Naive thymus-derived CD4-positive, alpha-beta T cell (primary cell): Measurements from ENCODE around the gene BICD1. TPM values are rescaled to one million over a fixed set of nuclear protein-coding genes. Genes with fewer than 3 reads are reported as not detected.

Source experiments
- ATAC-seq: fragments of 150-1000 bp; cut with Tn5 transposase; 2 replicates; pipeline ENCODE4 v1.10.0; 2021; ENCODE audit warnings: mild to moderate bottlenecking, moderate library complexity
- CTCF ChIA-PET: fragments of 350-600 bp; sonication (Branson Sonifier 250); formaldehyde crosslinking; loops from one replicate; lab custom pipeline; 2021; ENCODE audit warnings: antibody characterized with exemption; lab: Charles Lee
- POLR2A ChIA-PET: fragments of 350-600 bp; sonication (Branson Sonifier 250); formaldehyde crosslinking; loops from one replicate; lab custom pipeline; 2021; ENCODE audit warnings: antibody characterized with exemption, inconsistent platforms; lab: Charles Lee
- DNase-seq, 9 donors: peaks; one replicate each; pipeline versions ENCODE4 v3.0.0 to v3.0.0-alpha.2; 2020 to 2022; ENCODE audit warnings: mixed read lengths in 1 of 9
- H3K27ac ChIP-seq: one replicate; pipeline ENCODE4 v1.7.0; 2013; ENCODE audit warnings: mild to moderate bottlenecking, low read depth, low read length, moderate library complexity
- H3K27me3 ChIP-seq, 2 donors: one replicate each; pipeline ENCODE4 v1.7.0; 2013; ENCODE audit warnings: low read length in 2 of 2, mild to moderate bottlenecking in 2 of 2, moderate library complexity in 2 of 2; ENCODE audit not compliant: control insufficient read depth in 2 of 2, insufficient read depth in 2 of 2
- H3K36me3 ChIP-seq, 3 experiments: 1 replicate in 2 of 3; 2 replicates in 1 of 3; pipeline ENCODE4 v1.7.0; 2013; ENCODE audit warnings: low read length in 3 of 3, mild to moderate bottlenecking in 3 of 3, moderate library complexity in 1 of 3; ENCODE audit not compliant: insufficient read depth in 3 of 3, control insufficient read depth in 2 of 3
- H3K4me1 ChIP-seq, 2 donors: one replicate each; pipeline ENCODE4 v1.7.0; 2013; ENCODE audit warnings: low read length in 2 of 2, mild to moderate bottlenecking in 2 of 2, moderate library complexity in 1 of 2; ENCODE audit not compliant: control insufficient read depth in 2 of 2, insufficient read depth in 2 of 2
- H3K4me3 ChIP-seq: 2 replicates; pipeline ENCODE4 v1.7.0; 2013; ENCODE audit warnings: mild to moderate bottlenecking, low read length
- H3K9me3 ChIP-seq, 3 experiments: 1 replicate in 2 of 3; 2 replicates in 1 of 3; pipeline ENCODE4 v1.7.0; 2013; ENCODE audit warnings: low read length in 3 of 3; ENCODE audit not compliant: control insufficient read depth in 2 of 3
- H3K27ac Mint-ChIP-seq, 9 donors: one replicate each; pipeline ENCODE4 v1.8.0; 2020 to 2022; ENCODE audit warnings: mixed read lengths in 9 of 9, mild to moderate bottlenecking in 8 of 9, moderate library complexity in 5 of 9, inconsistent platforms in 2 of 9
- H3K27me3 Mint-ChIP-seq, 5 donors: one replicate each; pipeline ENCODE4 v1.8.0; 2021 to 2022; ENCODE audit warnings: mixed read lengths in 5 of 5, mild to moderate bottlenecking in 1 of 5
- H3K36me3 Mint-ChIP-seq, 5 donors: one replicate each; pipeline ENCODE4 v1.8.0; 2020 to 2022; ENCODE audit warnings: mixed read lengths in 5 of 5, mild to moderate bottlenecking in 3 of 5, inconsistent platforms in 1 of 5
- H3K4me1 Mint-ChIP-seq, 7 donors: one replicate each; pipeline ENCODE4 v1.8.0; 2020 to 2022; ENCODE audit warnings: mixed read lengths in 7 of 7, mild to moderate bottlenecking in 3 of 7, inconsistent platforms in 1 of 7
- H3K4me3 Mint-ChIP-seq, 10 donors: one replicate each; pipeline ENCODE4 v1.8.0; 2020 to 2022; ENCODE audit warnings: mild to moderate bottlenecking in 10 of 10, mixed read lengths in 10 of 10, moderate library complexity in 6 of 10, inconsistent platforms in 2 of 10
- H3K9me3 Mint-ChIP-seq, 11 donors: one replicate each; pipeline ENCODE4 v1.8.0; 2020 to 2022; ENCODE audit warnings: mixed read lengths in 11 of 11, mild to moderate bottlenecking in 4 of 11, inconsistent platforms in 1 of 11, moderate library complexity in 1 of 11
- intact Hi-C, 2 donors: fragments of 100-400 bp; cut with micrococcal nuclease; formaldehyde crosslinking; loops; one replicate each; pipeline ENCODE4 v1.15.1; 2023
- polyA plus RNA-seq, 2 donors: library from polyadenylated mRNA; unstranded; fragments of 300-500 nt; fragmentation: Illumina TruSeq; gene quantifications; one replicate each; pipeline ENCODE4 v1.2.3, GENCODE V29; 2021
- total RNA-seq, 6 experiments: library from RNA in 5 of 6; stranded (reverse) in 5 of 6; gene quantifications; 1 replicate in 5 of 6; 2 replicates in 1 of 6; pipeline ENCODE4 v1.2.3 and lab custom pipeline; 2021 to 2026

Gene BICD1
- total and polyA plus RNA-seq, 7 experiments from 2014 or later, result 6.3 to 25.1 (median 17.4) TPM

GRCh38 chr12:32166510-32166909, 59.9 kb downstream of the BICD1 start:
- H3K4me1 Mint-ChIP-seq, result no peaks in the 10 kb centered on the region
- Histone ChIP-seq H3K36me3 (no peaks in the 10 kb centered on the region), H3K4me1 (no peaks in the 10 kb centered on the region), H3K27me3 (no peaks in the 10 kb centered on the region), H3K27ac (no peak overlapping the region), H3K4me3 (no peak overlapping the region), H3K9me3 (no peaks in the 10 kb centered on the region)
- ATAC-seq, result no peak
- no peak for DNase-seq
- H3K36me3 Mint-ChIP-seq, result peaks cover 0 to 29% (median 18%) of the 10 kb centered on the region in 5 donors
- peaks cover 0 to 8% (median 0%) of the 10 kb centered on the region in 11 donors for H3K9me3 Mint-ChIP-seq
- H3K27ac Mint-ChIP-seq, result no peak overlapping the region
- no peaks in the 10 kb centered on the region for H3K27me3 Mint-ChIP-seq
- intact Hi-C loops, result no loop called here
- no peak overlapping the region for H3K4me3 Mint-ChIP-seq
- ChIA-PET CTCF (interaction anchor here (0.7 kb wide), 1 partner anchor 504 kb away, joined by 3 read pairs; no protein-coding TSS in a partner anchor), POLR2A (no interaction called here)

GRCh38 chr12:32170437-32170998, 63.9 kb downstream of the BICD1 start:
- ChIA-PET POLR2A (no interaction called here), CTCF (no interaction called here)
- Mint-ChIP-seq H3K36me3 (peaks cover 0 to 14% (median 7%) of the 10 kb centered on the region in 5 donors), H3K4me3 (no peak overlapping the region), H3K27ac (no peak overlapping the region), H3K4me1 (peaks cover 0 to 3% (median 0%) of the 10 kb centered on the region in 7 donors), H3K27me3 (no peaks in the 10 kb centered on the region), H3K9me3 (no peaks in the 10 kb centered on the region)
- no peaks in the 10 kb centered on the region for H3K4me1 ChIP-seq
- no peaks in the 10 kb centered on the region for H3K9me3 ChIP-seq
- DNase-seq (no peak), ATAC-seq (no peak)
- intact Hi-C loops, result no loop called here
- no peak overlapping the region for H3K27ac ChIP-seq
- H3K4me3 ChIP-seq, result no peak overlapping the region
- no peaks in the 10 kb centered on the region for H3K27me3 ChIP-seq
- no peaks in the 10 kb centered on the region for H3K36me3 ChIP-seq

GRCh38 chr12:32171211-32171610, 64.6 kb downstream of the BICD1 start:
- H3K4me3 Mint-ChIP-seq, result no peak overlapping the region
- ChIA-PET CTCF (no interaction called here), POLR2A (no interaction called here)
- H3K36me3 ChIP-seq, result no peaks in the 10 kb centered on the region
- no peak overlapping the region for H3K27ac Mint-ChIP-seq
- H3K27me3 Mint-ChIP-seq, result no peaks in the 10 kb centered on the region
- peaks cover 0 to 6% (median 0%) of the 10 kb centered on the region in 7 donors for H3K4me1 Mint-ChIP-seq
- peaks cover 0 to 19% (median 7%) of the 10 kb centered on the region in 5 donors for H3K36me3 Mint-ChIP-seq
- no peaks in the 10 kb centered on the region for H3K9me3 ChIP-seq
- H3K4me1 ChIP-seq, result no peaks in the 10 kb centered on the region
- H3K9me3 Mint-ChIP-seq, result no peaks in the 10 kb centered on the region
- no peak overlapping the region for H3K4me3 ChIP-seq
- DNase-seq (no peak), ATAC-seq (no peak)
- no peak overlapping the region for H3K27ac ChIP-seq
- intact Hi-C loops, result no loop called here
- no peaks in the 10 kb centered on the region for H3K27me3 ChIP-seq

- H3K4me3 ChIP-seq, result no peak overlapping the region
- H3K27me3 Mint-ChIP-seq, result no peaks in the 10 kb centered on the region
- peaks cover 0 to 11% (median 0%) of the 10 kb centered on the region in 7 donors for H3K4me1 Mint-ChIP-seq
- no peaks in the 10 kb centered on the region for H3K36me3 ChIP-seq
- no peaks in the 10 kb centered on the region for H3K9me3 ChIP-seq
- no peaks in the 10 kb centered on the region for H3K27me3 ChIP-seq
- H3K9me3 Mint-ChIP-seq, result no peaks in the 10 kb centered on the region
- no peak overlapping the region for H3K27ac ChIP-seq
- no peaks in the 10 kb centered on the region for H3K4me1 ChIP-seq
- POLR2A ChIA-PET, result no interaction called here
- CTCF ChIA-PET, result interaction anchor here (1.5 kb wide), 1 partner anchor 116 kb away, joined by 7 read pairs; no protein-coding TSS in a partner anchor
- intact Hi-C loops, result loop anchor here in 1 of 2 donors (5.0 kb wide), 1 partner anchor 39 kb away; no protein-coding TSS in a partner anchor
- ATAC-seq, result no peak
- peaks cover 0 to 16% (median 0%) of the 10 kb centered on the region in 5 donors for H3K36me3 Mint-ChIP-seq
- H3K4me3 Mint-ChIP-seq, result no peak overlapping the region
- no peak for DNase-seq
- H3K27ac Mint-ChIP-seq, result no peak overlapping the region
Observed at GRCh38 chr12:32176606-32177005, 70.0 kb downstream of the BICD1 start.

- Histone ChIP-seq H3K9me3 (no peaks in the 10 kb centered on the region), H3K4me1 (no peaks in the 10 kb centered on the region), H3K27me3 (no peaks in the 10 kb centered on the region), H3K36me3 (no peaks in the 10 kb centered on the region), H3K4me3 (no peak overlapping the region), H3K27ac (no peak overlapping the region)
- Mint-ChIP-seq H3K4me1 (peaks cover 0 to 14% (median 0%) of the 10 kb centered on the region in 7 donors), H3K27ac (no peak overlapping the region), H3K36me3 (peaks cover 0 to 11% (median 0%) of the 10 kb centered on the region in 5 donors), H3K27me3 (no peaks in the 10 kb centered on the region), H3K9me3 (no peaks in the 10 kb centered on the region), H3K4me3 (no peak overlapping the region)
- DNase-seq (no peak), ATAC-seq (no peak)
- POLR2A ChIA-PET, result no interaction called here
- intact Hi-C loops, result loop anchor here in 1 of 2 donors (5.0 kb wide), 1 partner anchor 41 kb away; no protein-coding TSS in a partner anchor
- CTCF ChIA-PET, result no interaction called here
Observed at GRCh38 chr12:32178341-32179010, 71.8 kb downstream of the BICD1 start.

GRCh38 chr12:32179011-32179395, 72.4 kb downstream of the BICD1 start:
- Histone ChIP-seq H3K36me3 (no peaks in the 10 kb centered on the region), H3K27me3 (no peaks in the 10 kb centered on the region), H3K4me3 (no peak overlapping the region), H3K9me3 (no peaks in the 10 kb centered on the region), H3K4me1 (no peaks in the 10 kb centered on the region), H3K27ac (no peak overlapping the region)
- no peak for ATAC-seq
- ChIA-PET POLR2A (no interaction called here), CTCF (no interaction called here)
- intact Hi-C loops, result loop anchor here in 1 of 2 donors (5.0 kb wide), 1 partner anchor 42 kb away; no protein-coding TSS in a partner anchor
- H3K36me3 Mint-ChIP-seq, result peaks cover 0 to 14% (median 0%) of the 10 kb centered on the region in 5 donors
- DNase-seq, result no peak
- H3K9me3 Mint-ChIP-seq, result no peaks in the 10 kb centered on the region
- no peak overlapping the region for H3K4me3 Mint-ChIP-seq
- peaks cover 0 to 14% (median 0%) of the 10 kb centered on the region in 7 donors for H3K4me1 Mint-ChIP-seq
- no peaks in the 10 kb centered on the region for H3K27me3 Mint-ChIP-seq
- H3K27ac Mint-ChIP-seq, result no peak overlapping the region
